ENCODE data around the gene PLPP4. TPM values are rescaled to one million over a fixed set of nuclear protein-coding genes. Genes with fewer than 3 reads are reported as not detected.

PLPP4 gene
- total RNA-seq, 4 donors from 2014 or later, result 0.41 to 0.79 TPM; not detected in 2

DNA sequence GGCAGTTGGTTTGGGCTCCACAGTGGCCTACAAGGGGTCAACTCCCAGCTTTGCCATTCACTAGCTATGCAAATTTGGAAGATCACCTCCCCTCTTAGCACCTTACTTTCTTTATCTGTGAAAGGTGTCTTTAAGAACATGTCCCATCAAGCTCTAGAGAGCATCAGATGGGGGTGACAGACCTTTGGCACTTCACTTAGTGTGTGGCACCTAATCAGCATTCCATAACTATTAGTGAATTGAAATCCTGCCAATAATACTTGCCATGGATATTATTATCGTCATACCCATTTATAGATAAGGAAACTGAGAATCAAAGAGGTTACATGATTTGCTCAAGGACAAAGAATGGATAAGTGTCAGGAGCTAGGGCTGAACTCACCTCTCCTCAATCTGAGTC lies 51.9 kb downstream of the PLPP4 start:
- intact Hi-C loops (cut with DNase I; ENCODE audit: low total_unique reads) (no loop called here), in situ Hi-C loops (cut with MboI; ENCODE audit: low pct_ligation_motif_present in 1 of 4, low pct_unique_long_range_greater_than_20kb in 1 of 4, low sequenced_read_pairs in 3 of 4) (no loop called here)
- Histone ChIP-seq H3K9me3 (no peaks in the 10 kb centered on the region), H3K4me3 (no peak overlapping the region), H3K4me1 (no peaks in the 10 kb centered on the region), H3K27me3 (no peaks in the 10 kb centered on the region), H3K27ac (no peak overlapping the region), H3K36me3 (no peaks in the 10 kb centered on the region)
- whole genome bisulfite sequencing, 2 donors (ENCODE audit: low coverage in 1 of 2), result 64 to 77% methylated on average over 1 of the region's 1 CpG
- no peak for TF ChIP-seq POLR2A (IDR thresholded peaks at IDR 0.05)
- no peak for TF ChIP-seq EP300 (IDR thresholded peaks at IDR 0.05; ENCODE audit: low read depth)
- TF ChIP-seq, protein P1, sequence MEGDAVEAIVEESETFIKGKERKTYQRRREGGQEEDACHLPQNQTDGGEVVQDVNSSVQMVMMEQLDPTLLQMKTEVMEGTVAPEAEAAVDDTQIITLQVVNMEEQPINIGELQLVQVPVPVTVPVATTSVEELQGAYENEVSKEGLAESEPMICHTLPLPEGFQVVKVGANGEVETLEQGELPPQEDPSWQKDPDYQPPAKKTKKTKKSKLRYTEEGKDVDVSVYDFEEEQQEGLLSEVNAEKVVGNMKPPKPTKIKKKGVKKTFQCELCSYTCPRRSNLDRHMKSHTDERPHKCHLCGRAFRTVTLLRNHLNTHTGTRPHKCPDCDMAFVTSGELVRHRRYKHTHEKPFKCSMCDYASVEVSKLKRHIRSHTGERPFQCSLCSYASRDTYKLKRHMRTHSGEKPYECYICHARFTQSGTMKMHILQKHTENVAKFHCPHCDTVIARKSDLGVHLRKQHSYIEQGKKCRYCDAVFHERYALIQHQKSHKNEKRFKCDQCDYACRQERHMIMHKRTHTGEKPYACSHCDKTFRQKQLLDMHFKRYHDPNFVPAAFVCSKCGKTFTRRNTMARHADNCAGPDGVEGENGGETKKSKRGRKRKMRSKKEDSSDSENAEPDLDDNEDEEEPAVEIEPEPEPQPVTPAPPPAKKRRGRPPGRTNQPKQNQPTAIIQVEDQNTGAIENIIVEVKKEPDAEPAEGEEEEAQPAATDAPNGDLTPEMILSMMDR (IDR thresholded peaks at IDR 0.05), result no peak
- no peak for TF ChIP-seq POLR2AphosphoS5 (IDR thresholded peaks at IDR 0.05)
- no peak for DNase-seq

DNA sequence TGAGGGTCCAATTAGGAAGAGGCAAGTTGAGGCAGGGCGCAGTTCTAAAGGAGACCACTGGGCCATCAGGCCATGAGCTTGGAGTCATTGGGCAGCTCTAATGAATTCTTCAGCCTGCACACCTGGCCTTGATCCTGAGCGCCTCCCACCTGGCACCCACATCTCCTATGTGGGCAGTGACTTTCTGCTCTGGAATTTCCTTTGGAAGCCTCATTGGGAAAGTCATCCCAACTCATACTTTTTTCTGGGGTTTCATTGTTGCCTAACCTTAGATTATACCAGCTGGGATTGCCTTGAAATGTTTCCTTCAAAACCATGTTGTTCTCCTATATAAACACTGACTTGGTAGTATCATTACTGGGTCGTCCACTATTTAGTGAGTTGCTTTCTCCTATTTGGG lies 54.1 kb downstream of the PLPP4 start:
- H3K27me3 ChIP-seq, result no peaks in the 10 kb centered on the region
- H3K4me1 ChIP-seq, result no peaks in the 10 kb centered on the region
- TF ChIP-seq, protein P1 (IDR thresholded peaks at IDR 0.05), result no peak
- no peak for TF ChIP-seq POLR2AphosphoS5 (IDR thresholded peaks at IDR 0.05)
- no peak for TF ChIP-seq POLR2A (IDR thresholded peaks at IDR 0.05)
- no peak for TF ChIP-seq EP300 (IDR thresholded peaks at IDR 0.05; ENCODE audit: low read depth)
- no peaks in the 10 kb centered on the region for H3K36me3 ChIP-seq
- no peak for DNase-seq
- H3K4me3 ChIP-seq, result no peak overlapping the region
- WGBS, 2 donors (ENCODE audit: low coverage in 1 of 2), result 60 to 66% methylated on average over 1 to 3 of the region's 3 CpGs
- in situ Hi-C loops (cut with MboI; ENCODE audit: low pct_ligation_motif_present in 1 of 4, low pct_unique_long_range_greater_than_20kb in 1 of 4, low sequenced_read_pairs in 3 of 4) (no loop called here), intact Hi-C loops (cut with DNase I; ENCODE audit: low total_unique reads) (no loop called here)
- H3K9me3 ChIP-seq, result no peaks in the 10 kb centered on the region
- no peak overlapping the region for H3K27ac ChIP-seq

DNA sequence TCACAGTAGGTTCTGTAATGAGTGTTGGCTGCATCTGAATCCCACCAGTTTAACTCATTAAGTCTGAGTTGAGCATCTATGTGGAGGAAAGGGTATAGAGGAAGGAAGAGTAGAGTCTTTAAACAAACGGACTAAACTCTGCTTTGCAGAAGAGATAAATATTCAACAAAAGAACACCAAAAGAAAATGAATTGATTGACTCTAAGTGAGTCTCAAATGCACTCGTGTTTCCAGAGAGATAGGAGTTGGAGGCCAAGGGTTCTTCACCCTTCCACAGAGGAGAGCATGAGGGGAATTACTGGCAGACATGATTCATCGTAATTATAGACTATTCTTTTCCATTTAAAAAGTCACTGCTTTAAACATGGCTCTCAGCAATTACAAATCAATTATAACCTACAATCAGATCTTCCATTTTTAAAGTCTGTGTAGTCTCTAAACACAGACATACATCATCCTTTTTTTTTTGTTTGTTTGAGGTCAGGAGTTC lies 56.3 kb downstream of the PLPP4 start:
- Histone ChIP-seq H3K36me3 (no peaks in the 10 kb centered on the region), H3K4me1 (no peaks in the 10 kb centered on the region), H3K9me3 (no peaks in the 10 kb centered on the region), H3K27ac (no peak overlapping the region), H3K27me3 (no peaks in the 10 kb centered on the region), H3K4me3 (no peak overlapping the region)
- intact Hi-C loops (cut with DNase I; ENCODE audit: low total_unique reads) (no loop called here), in situ Hi-C loops (cut with MboI; ENCODE audit: low pct_ligation_motif_present in 1 of 4, low pct_unique_long_range_greater_than_20kb in 1 of 4, low sequenced_read_pairs in 3 of 4) (no loop called here)
- whole genome bisulfite sequencing, 2 donors (ENCODE audit: low coverage in 1 of 2), result 62 to 63% methylated on average over 3 of the region's 3 CpGs
- no peak for DNase-seq
- TF ChIP-seq, protein P1 (IDR thresholded peaks at IDR 0.05), result no peak
- TF ChIP-seq EP300 (IDR thresholded peaks at IDR 0.05; ENCODE audit: low read depth), result no peak
- no peak for TF ChIP-seq POLR2AphosphoS5 (IDR thresholded peaks at IDR 0.05)

DNA sequence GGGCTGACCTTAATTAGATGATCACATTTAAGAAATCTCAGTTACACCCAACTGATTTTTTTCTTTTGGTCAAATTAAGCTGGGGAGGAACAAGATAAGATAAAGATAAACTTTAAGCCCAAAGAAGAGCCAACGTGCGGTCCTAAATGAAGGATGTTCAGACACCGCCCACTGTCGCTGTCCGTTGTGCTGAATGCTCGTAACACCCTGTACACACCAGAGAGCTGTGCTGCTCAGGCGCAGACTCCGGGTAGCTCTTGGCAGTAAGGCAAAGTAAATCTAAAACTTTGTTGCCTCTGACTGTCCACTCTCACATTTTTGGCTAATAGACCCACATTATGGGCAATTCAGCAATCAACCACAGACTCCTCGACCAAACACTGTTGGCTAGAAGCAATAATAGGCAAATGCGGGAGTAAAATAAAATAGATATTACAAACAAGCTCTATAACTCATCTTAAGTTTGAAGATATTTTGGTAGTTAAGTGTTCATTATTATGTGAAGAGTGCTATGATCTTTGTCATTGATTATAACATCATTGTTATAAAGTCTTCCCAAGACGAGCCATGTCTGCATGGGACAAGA lies 57.1 kb downstream of the PLPP4 start:
- Histone ChIP-seq H3K27me3 (no peaks in the 10 kb centered on the region), H3K27ac (no peak overlapping the region), H3K9me3 (no peaks in the 10 kb centered on the region), H3K4me1 (no peaks in the 10 kb centered on the region), H3K36me3 (no peaks in the 10 kb centered on the region), H3K4me3 (no peak overlapping the region)
- TF ChIP-seq EP300 (IDR thresholded peaks at IDR 0.05; ENCODE audit: low read depth), result no peak
- TF ChIP-seq POLR2AphosphoS5 (IDR thresholded peaks at IDR 0.05), result no peak
- TF ChIP-seq POLR2A (IDR thresholded peaks at IDR 0.05), result no peak
- TF ChIP-seq, protein P1 (IDR thresholded peaks at IDR 0.05), result no peak
- intact Hi-C loops (cut with DNase I; ENCODE audit: low total_unique reads), result no loop called here
- in situ Hi-C loops (cut with MboI; ENCODE audit: low pct_ligation_motif_present in 1 of 4, low pct_unique_long_range_greater_than_20kb in 1 of 4, low sequenced_read_pairs in 3 of 4), result no loop called here
- DNase-seq, result peak; percentile 9
- 49 to 50% methylated on average over 9 to 11 of the region's 11 CpGs for WGBS, 2 donors (ENCODE audit: low coverage in 1 of 2)

Data from transverse colon (tissue), 4 donors.